ENCODE measurements around the gene AOX1.

Gene AOX1

GRCh38 chr2:200590090-200590489, 4.3 kb downstream of the AOX1 start:
- no peak for TF ChIP-seq JUND (IDR thresholded peaks at IDR 0.05; ENCODE audit: low read depth)
- no peak for DNase-seq (ENCODE audit: low read depth in 1 of 2, low spot score in 1 of 2)
- in situ Hi-C loops (cut with HindIII; ENCODE audit: low pct_unique_long_range_greater_than_20kb, low sequenced_read_pairs): no loop called here

GRCh38 chr2:200591308-200591707, 5.5 kb downstream of the AOX1 start:
- DNase-seq (ENCODE audit: low read depth in 1 of 2, low spot score in 1 of 2): no peak
- TF ChIP-seq JUND (IDR thresholded peaks at IDR 0.05; ENCODE audit: low read depth): no peak
- in situ Hi-C loops (cut with HindIII; ENCODE audit: low pct_unique_long_range_greater_than_20kb, low sequenced_read_pairs): no loop called here

DNA sequence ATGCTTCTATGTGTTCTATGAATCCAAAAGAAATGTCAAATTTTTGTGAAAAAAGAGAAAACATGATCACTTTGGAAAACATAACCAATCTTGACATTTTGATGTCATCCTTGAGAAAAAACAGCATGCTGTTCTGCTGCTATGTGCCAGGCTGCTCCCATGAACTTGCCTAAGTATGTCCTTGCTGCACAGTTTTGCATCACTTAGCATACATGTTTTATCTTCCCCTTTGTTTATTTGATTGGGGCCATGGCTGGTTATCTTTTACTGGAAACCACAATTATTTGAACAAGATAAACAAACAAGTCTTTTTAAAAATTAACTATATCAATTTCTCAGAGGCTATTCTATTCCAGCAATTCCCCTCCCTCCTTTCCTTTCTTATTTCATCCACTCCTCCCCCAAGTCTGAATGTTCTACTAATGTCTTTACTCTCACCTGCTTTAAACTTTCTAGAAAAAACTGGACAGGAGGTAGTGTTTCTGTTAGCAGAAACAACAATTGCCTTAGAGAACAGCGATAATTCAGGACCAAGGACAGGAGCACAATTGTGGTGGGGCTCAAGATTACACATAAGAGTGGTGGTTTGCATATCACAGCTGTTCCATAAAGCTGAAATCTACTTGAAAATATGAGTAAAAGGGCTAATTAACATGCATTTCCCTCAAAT, 6.7 kb downstream of the AOX1 start:
- peak; percentile 9 to 40 for DNase-seq (ENCODE audit: low read depth in 1 of 2, low spot score in 1 of 2)
- no peak for TF ChIP-seq JUND (IDR thresholded peaks at IDR 0.05; ENCODE audit: low read depth)
- in situ Hi-C loops (cut with HindIII; ENCODE audit: low pct_unique_long_range_greater_than_20kb, low sequenced_read_pairs): no loop called here

GRCh38 chr2:200593905-200594304, 8.1 kb downstream of the AOX1 start:
- no peak for TF ChIP-seq JUND (IDR thresholded peaks at IDR 0.05; ENCODE audit: low read depth)
- in situ Hi-C loops (cut with HindIII; ENCODE audit: low pct_unique_long_range_greater_than_20kb, low sequenced_read_pairs): no loop called here

DNA sequence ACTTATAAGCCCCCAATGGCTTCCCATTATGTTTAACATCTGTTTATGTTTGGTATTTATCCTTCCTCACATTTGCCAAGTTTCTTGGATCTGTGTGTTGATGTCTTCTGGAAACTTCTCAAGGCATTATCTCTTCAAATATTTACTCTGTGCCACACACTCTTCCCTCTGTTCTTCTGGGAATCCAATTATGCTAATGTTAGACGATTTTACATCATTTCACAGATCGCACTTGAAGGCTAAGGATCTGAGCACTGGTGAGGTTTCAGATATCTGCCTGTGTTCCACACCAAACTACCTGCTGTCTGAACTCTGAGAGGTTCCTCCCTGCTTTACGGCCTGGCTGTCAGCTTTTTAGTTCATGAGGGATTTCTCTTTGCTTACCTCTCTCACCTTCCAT, 10.1 kb downstream of the AOX1 start:
- TF ChIP-seq JUND (IDR thresholded peaks at IDR 0.05; ENCODE audit: low read depth): no peak
- in situ Hi-C loops (cut with HindIII; ENCODE audit: low pct_unique_long_range_greater_than_20kb, low sequenced_read_pairs): no loop called here
- no peak for DNase-seq (ENCODE audit: low read depth in 1 of 2, low spot score in 1 of 2)

More at GRCh38 chr2:200593905-200594304, 8.1 kb downstream of the AOX1 start:
- DNase-seq (ENCODE audit: low read depth in 1 of 2, low spot score in 1 of 2): no peak

DNA sequence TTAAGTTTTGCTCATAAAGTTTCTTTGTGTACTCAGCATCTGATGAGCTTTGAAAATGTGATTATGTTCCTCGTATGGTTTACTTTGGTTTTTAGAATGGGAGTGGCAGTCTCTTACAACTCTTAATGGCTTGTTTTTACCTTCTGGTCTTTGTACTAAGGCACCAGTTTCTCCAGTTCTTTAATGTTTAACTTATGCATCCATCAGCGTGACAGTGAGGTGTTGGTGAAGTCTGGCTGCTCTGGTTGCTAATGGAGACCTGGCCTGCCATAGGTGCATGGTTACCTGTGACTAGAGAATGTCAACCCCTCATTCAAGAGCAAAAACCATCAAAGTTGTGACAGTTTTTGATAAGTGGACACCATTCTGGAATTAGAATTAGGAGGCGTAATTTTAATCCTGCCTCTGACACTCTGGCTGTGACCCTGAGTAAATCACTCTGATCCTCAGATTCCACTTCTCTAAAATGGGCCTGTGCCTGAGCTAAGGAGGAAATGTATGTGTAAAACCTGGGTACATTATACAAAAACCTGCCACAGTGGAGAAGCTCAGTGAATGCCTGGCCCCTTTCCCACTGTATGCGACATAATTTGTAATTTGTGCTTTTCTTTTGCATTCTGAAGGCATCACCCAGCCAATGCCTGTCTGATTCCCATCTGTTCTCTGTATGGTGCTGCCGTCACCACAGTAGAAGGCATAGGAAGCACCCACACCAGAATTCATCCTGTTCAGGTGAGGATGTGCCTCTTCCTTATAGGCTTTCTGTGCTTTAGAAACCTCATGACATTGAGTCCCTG, 11.2 kb downstream of the AOX1 start:
- in situ Hi-C loops (cut with HindIII; ENCODE audit: low pct_unique_long_range_greater_than_20kb, low sequenced_read_pairs): no loop called here
- no peak for TF ChIP-seq JUND (IDR thresholded peaks at IDR 0.05; ENCODE audit: low read depth)
- no peak for DNase-seq (ENCODE audit: low read depth in 1 of 2, low spot score in 1 of 2)

DNA sequence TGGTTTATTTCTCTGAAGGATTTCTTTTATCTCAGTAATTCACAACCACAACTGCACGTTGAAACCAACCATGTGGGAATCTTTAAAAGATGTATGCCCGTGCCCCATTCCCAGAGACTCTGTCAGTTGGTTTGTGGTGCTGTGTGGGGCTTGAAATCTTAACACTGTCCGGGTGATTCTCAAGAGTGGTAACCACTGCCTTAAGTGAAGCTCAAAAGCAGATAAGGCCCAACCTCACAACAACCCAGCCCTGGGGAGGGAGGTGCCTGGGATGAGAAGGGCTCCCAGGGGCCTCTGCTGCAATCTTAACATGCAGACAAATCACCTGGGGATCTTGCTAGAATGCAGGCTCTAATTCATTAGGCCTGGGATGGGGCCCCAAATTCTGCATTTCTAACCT, 13.4 kb downstream of the AOX1 start:
- no peak for TF ChIP-seq JUND (IDR thresholded peaks at IDR 0.05; ENCODE audit: low read depth)
- DNase-seq (ENCODE audit: low read depth in 1 of 2, low spot score in 1 of 2): no peak
- in situ Hi-C loops (cut with HindIII; ENCODE audit: low pct_unique_long_range_greater_than_20kb, low sequenced_read_pairs): no loop called here

DNA sequence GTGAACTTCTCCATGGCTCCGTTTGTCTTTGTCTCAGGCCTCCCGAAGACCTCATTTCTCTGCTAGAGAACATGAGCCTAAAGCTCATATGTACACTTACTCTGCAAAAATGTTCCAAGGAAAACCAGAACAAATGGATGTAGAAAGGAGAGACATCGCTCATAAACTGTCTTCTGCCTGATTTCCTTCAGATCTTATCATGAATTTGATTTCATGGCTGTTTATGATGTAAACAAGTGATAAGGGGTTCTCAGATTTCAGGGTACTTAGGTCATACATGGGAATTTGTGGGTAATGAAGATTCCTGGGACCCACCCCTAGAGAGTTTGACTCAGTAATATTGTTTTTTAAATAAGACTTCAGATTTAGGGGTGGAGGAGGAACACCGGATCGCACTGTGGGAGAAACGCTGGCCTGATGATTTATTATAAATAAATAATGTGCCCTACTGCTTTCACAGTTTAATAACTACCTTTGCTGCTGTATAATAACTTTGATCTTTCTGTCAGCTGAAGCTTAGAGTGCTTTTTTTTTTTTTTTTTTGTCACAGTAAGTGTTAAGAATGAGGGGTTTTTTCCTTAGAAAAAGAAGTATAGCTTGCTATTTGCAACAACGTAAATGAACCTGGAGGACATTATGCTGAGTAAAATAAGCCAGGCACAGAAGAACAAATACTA, 14.9 kb downstream of the AOX1 start:
- TF ChIP-seq JUND (IDR thresholded peaks at IDR 0.05; ENCODE audit: low read depth): no peak
- no peak for DNase-seq (ENCODE audit: low read depth in 1 of 2, low spot score in 1 of 2)
- in situ Hi-C loops (cut with HindIII; ENCODE audit: low pct_unique_long_range_greater_than_20kb, low sequenced_read_pairs): no loop called here

DNA sequence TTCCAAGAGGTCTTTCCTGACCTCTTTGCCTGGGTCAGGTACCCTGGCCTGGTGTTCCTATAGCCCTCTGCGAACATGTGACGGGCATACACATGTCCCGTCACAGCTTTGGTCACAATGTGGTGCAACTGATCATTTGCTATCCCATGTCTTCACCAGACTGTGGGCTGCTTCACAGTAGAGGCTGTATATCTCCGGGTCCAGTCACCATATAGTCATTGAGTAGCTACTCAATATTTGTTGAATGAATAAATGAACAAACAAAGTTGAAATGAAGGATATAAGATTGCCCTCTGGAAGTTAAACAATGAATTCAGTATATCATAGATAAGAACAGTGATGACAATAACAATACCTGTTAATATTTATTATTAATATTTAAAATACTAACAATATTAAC, 16.8 kb downstream of the AOX1 start:
- no peak for TF ChIP-seq JUND (IDR thresholded peaks at IDR 0.05; ENCODE audit: low read depth)
- DNase-seq (ENCODE audit: low read depth in 1 of 2, low spot score in 1 of 2): no peak
- in situ Hi-C loops (cut with HindIII; ENCODE audit: low pct_unique_long_range_greater_than_20kb, low sequenced_read_pairs): no loop called here

DNA sequence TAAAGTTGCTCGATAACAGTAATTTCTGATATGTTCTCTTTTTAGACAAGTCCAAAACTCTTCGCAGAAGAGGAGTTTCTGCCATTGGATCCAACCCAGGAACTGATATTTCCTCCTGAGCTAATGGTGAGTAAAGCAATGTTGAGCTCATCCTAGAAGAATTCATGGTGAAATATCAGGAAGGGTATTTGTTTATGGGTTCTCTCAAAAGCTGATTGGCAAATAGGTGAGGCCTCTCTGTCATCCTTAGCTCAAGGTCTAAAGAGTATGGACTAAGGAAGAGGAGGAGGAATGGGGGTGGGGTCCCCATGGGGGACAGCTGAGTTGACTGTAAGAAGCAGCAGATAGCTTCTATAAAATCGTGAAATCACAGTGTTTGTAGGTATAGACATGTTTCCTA, 18.2 kb downstream of the AOX1 start:
- no peak for DNase-seq (ENCODE audit: low read depth in 1 of 2, low spot score in 1 of 2)
- in situ Hi-C loops (cut with HindIII; ENCODE audit: low pct_unique_long_range_greater_than_20kb, low sequenced_read_pairs): no loop called here

DNA sequence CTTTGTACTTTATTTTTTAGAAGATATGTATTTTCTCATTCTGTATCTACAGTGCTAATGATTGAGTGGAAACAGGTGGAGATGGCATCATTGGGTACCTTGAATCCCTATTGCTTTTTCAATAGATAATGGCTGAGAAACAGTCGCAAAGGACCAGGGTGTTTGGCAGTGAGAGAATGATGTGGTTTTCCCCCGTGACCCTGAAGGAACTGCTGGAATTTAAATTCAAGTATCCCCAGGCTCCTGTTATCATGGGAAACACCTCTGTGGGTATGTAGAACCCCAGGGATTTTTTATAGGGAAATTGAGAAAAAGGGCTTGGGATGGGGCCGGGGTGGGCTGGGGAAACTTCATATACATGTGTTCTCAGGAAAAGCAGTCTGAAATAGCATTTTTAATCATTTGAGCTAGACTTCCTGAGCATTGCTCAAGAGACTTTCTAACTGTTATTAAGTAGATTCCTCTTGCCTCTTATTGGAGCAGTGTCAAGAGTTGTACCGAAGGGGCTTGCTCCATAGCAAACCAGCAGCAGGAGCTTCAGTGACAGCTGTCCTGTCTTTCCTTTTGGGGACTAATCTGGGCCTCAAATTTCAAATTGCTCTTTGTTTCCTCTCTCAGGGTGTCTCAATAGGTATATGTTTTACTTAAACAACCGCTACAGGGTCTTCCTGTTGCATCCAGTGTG, 18.9 kb downstream of the AOX1 start:
- DNase-seq (ENCODE audit: low read depth in 1 of 2, low spot score in 1 of 2): no peak
- no peak for TF ChIP-seq JUND (IDR thresholded peaks at IDR 0.05; ENCODE audit: low read depth)
- in situ Hi-C loops (cut with HindIII; ENCODE audit: low pct_unique_long_range_greater_than_20kb, low sequenced_read_pairs): no loop called here

More for the DNA sequence above, 18.2 kb downstream of the AOX1 start:
- no peak for TF ChIP-seq JUND (IDR thresholded peaks at IDR 0.05; ENCODE audit: low read depth)

DNA sequence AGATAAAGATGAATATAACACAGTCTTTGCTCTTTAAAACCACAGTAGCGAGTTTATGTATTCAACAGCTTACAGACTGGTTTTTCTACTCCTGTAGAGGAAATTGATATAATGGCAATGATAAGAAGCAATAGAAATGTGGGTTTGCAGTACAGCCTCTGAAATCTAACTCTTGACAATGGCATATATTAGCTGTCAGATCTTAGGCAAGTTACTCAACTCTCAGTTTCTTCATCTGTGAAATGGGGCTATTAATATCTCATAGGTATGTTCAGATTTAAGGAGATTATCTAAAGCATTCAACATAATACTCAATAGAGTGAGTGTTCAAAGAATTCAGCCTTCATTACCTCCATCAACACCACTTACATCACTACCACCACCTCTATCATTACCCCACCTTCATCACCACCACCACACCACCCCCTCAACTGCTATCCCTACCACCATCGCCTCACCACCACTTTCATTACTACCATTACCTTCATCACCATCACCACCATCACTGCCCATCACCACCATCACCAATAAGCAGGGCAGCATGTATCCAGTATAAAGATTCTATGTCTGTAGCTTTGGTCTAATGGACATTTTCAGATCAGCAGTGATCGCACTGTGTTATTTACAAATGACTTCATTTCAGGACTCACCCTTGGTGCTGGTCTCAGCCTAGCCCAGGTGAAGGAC, 22.7 kb downstream of the AOX1 start:
- in situ Hi-C loops (cut with HindIII; ENCODE audit: low pct_unique_long_range_greater_than_20kb, low sequenced_read_pairs): no loop called here
- DNase-seq (ENCODE audit: low read depth in 1 of 2, low spot score in 1 of 2): no peak
- no peak for TF ChIP-seq JUND (IDR thresholded peaks at IDR 0.05; ENCODE audit: low read depth)
